GM21528 (cell line): Measurements from ENCODE around the gene PODNL1.
A peak's percentile ranks its signal among the peaks of the same experiment; 100 is the strongest.

Source experiments
- ATAC-seq: cut with Tn5 transposase; IDR thresholded peaks from one replicate; pipeline ENCODE4 v1.9.1; 2021; ENCODE audit warnings: mild to moderate bottlenecking, moderate library complexity; ENCODE audit not compliant: unreplicated experiment, low FRiP score

PODNL1 gene, protein sequence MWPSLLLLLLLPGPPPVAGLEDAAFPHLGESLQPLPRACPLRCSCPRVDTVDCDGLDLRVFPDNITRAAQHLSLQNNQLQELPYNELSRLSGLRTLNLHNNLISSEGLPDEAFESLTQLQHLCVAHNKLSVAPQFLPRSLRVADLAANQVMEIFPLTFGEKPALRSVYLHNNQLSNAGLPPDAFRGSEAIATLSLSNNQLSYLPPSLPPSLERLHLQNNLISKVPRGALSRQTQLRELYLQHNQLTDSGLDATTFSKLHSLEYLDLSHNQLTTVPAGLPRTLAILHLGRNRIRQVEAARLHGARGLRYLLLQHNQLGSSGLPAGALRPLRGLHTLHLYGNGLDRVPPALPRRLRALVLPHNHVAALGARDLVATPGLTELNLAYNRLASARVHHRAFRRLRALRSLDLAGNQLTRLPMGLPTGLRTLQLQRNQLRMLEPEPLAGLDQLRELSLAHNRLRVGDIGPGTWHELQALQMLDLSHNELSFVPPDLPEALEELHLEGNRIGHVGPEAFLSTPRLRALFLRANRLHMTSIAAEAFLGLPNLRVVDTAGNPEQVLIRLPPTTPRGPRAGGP

GRCh38 chr19:13938301-13939064, at the start of gene PODNL1:
TSS of gene PODNL1 (minus strand) at chr19:13938417. CDS start at chr19:13938181, 236 bp downstream.
- ATAC-seq, result no peak

DNA sequence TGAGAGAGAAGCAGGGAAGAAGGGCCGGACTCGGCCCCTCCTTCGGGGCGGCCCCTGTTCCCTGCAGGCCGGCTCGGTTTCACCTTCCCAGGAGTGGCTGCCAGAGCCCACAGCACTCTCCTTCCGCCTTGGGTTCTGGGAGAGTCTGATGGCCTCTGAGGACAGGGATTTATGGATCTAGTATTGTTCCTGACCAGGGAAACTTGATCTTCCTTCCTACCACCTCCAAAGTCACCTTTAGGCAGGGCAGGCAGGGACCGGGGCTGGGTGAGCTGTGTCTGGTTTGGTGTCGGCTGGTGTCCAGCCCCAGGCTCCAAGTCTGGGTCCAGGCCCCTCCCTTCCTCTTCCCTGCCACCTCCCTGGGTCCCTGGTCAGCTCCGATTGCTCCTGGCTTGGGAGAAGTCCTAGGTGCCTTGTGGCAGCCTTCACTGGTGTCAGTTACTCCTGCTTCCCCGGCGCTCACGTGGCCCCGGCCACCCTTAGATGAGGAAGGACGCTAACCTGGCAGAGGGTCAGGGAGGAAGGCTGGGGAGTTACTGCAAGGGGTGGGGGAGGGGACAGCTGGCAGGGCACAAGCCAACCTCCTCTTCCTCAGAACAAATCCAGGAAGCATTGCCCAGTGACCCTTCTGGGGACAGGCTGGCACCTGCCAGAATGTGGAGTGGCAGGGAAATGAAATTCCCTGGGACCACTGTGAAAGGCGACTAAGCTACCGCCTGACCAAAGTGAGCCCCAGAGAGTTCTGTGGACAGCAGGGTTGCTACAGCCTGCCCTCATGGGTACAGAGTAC, 49.1 kb upstream of the PODNL1 start:
- ATAC-seq, result no peak

DNA sequence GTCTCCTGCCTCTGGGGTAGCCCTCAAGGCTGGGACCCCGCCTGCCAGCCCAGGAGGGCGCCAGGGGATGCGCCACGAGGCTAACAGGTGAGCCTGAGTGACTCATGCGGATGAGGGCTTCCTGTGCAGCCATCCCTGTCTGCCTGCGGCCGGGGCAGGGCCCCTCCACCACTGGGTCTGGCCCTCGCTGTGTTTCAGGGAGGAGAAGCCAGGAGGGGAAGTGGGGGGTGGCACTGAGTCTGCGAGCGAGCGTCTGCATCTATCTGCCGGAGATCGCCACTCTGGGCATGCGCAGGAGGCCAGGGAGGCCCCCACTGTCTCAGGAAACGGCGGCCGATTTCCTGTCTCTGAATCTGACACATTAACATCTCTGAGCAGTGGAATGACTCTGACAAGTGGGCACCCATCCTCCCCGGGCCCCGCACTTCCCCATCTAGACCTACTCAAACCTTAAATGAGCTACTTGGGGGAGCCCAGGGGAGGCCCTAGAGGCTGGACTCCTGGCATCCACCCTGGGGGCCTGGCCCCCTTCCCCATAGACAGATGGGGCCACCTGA, 48.2 kb upstream of the PODNL1 start:
- ATAC-seq, result peak; percentile 75

DNA sequence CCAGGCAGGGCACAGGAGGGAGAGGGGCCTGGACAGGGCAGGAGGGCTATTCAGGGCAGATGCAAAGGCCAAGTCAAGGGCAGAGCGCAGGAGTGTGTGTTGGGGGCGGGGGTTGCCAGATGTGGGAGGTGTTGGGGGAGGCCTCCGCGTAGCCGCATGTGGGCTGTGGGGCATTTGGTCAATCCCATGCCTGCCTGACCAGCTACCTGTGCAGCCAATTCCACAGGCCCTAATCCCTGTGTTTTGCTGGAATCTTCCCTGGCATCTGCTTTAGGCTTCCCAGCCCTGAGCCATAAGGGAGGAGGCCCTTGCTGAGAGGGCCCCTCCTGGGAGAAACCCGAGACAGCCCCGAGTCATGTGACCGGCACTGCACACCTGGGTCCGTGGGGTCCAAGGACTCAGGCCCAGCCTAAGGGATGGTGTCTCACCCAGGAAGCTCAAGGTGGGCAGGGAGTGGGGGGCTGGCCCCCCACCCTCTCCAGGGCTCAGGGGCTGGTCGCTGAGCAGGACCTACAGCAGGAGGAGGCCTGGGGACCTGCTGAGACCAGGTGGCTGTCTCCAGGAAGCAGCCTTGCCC, 47.6 kb upstream of the PODNL1 start:
- ATAC-seq, result peak; percentile 21

DNA sequence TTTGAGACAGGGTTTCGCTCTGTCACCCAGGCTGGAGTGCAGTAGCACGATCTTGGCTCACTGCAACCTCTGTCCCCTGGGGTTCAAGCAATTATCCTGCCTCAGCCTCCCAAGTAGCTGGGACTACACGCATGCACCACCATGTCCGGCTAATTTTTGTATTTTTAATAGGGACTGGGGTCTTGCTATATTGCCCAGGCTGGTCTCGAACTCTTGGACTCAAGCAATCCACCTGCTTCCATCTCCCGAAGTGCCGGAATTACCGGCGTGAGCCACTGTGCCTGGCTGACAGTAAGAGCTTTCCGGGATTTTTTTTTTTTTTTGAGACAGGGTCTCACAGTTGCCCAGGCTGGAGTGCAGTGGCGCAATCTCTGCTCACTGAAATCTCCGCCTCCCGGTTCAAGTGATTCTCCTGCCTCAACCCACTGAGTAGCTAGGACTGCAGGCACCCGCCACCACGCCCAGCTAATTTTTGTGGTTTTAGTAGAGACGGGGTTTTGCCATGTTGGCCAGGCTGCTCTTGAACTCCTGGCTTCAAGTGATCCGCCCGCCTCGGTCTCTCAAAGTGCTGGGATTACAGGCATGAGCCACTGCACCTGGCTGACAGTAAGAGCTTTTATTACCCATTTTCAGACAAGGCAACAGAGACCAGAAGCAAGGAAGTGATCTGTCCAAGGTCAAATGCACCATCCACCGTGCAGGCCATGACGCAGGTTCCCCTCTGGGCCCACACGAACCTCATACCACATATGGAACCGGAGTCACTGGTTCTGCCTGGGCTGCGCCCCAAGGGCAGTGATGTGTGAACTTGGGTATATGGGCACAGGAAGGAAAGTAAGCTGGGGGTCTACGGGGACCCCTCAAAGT, 46.9 kb upstream of the PODNL1 start:
- ATAC-seq, result no peak

GRCh38 chr19:13984186-13984585, 46.0 kb upstream of the PODNL1 start:
- ATAC-seq, result no peak

DNA sequence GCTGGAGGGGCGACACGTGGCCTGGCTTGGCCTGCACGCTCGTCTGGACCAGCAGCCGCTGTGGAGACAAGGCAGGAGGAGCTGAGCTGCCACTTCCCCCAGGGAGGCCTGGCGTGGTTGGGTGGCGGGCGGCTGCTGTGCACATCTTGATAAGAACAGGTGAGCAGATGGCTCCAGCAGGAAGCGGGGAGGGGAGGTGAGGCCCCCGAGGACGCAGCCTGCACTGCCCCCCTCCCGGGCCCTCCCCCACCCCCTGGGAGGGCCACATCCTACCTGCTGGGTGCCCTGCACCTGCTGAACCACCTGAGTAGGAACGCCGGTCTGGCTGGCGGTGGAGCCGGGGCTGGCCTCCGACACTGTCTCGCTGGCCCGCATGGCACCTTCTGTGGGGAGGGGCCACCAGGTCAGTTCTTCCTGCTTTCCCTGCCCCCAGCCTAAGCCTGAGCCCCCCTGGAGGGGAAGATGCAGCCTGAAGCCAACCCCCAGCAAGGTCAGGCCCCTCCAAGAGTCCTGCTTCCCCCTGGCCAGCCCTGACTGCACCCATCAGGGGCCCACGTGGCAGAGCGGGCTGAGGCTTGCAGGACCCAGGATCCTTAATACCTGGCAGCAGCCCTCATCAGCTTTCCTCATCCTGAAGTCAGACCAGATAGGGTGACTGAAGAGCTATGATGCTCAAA, 45.1 kb upstream of the PODNL1 start:
- no peak for ATAC-seq

- ATAC-seq, result no peak
Observed at GRCh38 chr19:13982773-13983172, 44.6 kb upstream of the PODNL1 start.

DNA sequence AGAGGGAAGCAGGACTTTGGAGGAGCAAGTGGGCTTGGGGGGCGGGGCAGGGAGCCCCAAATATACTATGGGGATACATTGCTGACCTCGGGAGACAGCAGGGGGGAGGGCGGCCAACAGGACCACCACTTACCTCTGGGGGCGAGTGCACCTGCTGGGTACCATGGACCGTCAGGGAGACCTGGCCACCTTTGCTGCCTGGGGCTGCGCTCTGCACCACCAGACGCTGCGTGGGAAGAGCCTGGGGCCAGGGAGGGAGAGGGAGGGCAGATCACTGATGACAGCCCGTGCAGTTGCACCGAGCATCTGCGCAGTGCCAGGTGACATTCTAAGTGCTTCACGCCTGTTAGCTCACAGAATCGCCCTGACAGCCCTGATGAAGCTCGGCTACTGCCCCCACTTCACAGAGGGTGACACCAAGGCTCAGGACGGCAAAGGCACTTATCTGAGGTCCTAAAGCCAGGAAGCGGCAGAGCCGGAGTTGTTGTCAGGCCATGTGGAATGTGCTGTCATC, 43.8 kb upstream of the PODNL1 start:
- ATAC-seq, result no peak

DNA sequence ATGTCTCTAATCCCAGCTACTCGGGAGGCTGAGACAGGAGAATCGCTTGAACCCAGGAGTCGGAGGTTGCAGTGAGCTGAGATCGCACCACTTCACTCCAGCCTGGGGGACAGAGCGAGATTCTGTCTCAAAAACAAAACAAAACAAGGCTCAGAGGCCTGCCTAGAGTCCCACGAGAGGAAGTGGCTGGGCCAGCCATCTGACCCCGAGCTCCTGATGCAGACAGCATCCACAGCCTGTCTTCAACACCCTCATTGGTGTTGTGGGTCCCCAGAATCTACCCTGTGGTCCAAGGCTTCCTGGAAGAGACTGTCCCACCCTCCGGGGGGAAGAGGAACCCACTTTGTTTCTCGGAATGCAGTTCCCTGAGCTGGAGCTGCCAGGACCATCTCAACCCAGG, 43.2 kb upstream of the PODNL1 start:
- ATAC-seq, result no peak

DNA sequence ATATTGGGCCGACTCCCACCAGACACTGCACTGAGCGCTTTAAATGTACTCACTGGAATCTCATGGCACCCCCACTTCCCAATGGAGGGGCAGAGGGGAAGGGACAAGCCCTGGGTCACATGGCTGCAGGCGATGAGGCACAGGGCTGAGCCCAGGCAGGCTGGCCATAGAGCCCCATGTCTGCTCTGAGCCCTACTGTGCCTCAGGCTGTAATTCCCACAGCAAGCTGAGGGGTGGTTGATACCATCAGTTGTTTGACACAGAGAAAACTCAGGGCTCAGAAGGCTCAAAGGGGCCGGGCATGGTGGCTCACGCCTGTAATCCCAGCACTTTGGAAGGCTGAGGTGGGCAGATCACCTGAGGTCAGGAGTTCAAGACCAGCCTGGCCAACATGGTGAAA, 42.8 kb upstream of the PODNL1 start:
- ATAC-seq, result no peak

DNA sequence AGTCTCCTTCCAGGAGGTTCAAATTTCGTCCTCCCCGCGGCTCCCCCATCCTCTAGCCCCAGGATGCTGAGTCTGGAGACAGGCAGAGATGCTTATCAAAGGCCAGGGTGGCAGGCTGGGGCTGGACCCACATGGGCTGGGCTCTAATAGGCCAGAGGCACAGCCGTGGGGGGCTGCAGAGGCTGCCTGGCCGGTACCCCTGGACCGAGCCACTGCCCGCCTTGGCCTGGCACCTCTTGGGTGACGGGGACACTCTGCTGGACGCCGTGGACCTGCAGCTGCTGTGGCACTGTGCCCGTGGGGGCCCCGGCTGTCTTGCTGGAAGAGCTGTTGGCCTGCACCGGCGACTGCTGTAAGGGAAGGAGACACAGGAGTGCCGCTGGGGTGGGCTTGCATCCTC, 42.1 kb upstream of the PODNL1 start:
- no peak for ATAC-seq

- ATAC-seq, result no peak
Observed at GRCh38 chr19:13979686-13980085, 41.5 kb upstream of the PODNL1 start.

- ATAC-seq, result no peak
Observed at GRCh38 chr19:13979244-13979615, 41.0 kb upstream of the PODNL1 start.

DNA sequence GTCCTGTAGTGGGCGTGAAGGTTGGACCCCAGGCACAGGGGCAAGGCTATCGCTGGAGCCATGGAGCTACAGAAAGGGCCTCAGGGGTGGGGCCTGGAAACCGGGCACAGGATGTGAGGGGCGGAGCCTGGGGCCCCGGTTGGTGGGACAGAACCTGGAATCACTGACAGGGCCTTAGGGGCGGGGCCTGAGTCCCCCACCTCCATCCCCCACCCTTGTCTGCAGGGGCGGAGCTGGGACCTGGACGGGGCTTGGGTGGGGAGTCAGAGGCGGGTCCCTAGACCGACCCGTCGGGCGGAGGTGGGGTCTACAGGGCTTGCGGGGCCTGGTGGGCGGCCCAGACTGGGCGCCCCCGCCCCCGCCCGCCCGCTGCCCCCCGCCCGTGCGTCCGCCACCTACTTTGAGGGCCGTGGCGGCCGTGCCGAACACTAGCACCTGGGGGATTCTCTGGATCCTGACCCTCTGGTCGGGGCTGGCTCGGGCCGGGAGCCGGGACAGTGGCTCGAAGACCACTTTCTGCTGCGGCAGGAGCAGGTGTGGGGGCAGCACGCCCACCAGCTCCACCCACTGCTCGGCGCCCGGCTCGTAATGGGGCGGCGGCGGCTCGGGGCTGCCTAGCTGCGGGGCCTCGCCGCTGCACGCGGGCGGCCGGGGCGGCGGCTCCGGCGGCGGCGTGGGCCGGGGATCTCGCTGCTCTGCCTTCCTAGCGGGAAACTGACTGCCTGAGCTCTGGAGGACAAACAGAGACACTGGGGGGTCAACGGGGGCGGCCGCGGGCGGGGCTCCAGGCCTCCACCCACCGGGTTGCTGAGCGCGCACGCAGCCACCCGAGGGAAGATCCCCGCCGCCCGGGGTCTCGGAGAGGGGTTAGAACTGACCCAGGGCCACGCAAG, 40.4 kb upstream of the PODNL1 start:
- ATAC-seq, result no peak

- ATAC-seq, result no peak
Observed at GRCh38 chr19:13977803-13978202, 39.6 kb upstream of the PODNL1 start.

GRCh38 chr19:13976446-13976845, 38.2 kb upstream of the PODNL1 start:
- no peak for ATAC-seq
